ENCODE results near the gene TCTN2. TPM values are rescaled to one million over a fixed set of nuclear protein-coding genes. Genes with fewer than 3 reads are reported as not detected.

TCTN2 gene
- total RNA-seq (10 to 100 TPM in 3 of 9 donors, 1 to 10 TPM in 6; 5.8 to 17.9 (median 9.1) TPM), polyA plus RNA-seq (1 to 10 TPM; 4.8 to 6.4 (median 6.0) TPM)
- long read RNA-seq, donor 1, result 0 reads
- long read RNA-seq, donor 2, result 0 reads
- long read RNA-seq, donor 3, result 0 reads
- long read RNA-seq, donor 4, partial matches to known transcripts, result 0 of 6 reads
- long read RNA-seq, donor 4, other reads (novel, unspliced or antisense), result 5 of 6 reads
- long read RNA-seq, donor 5, partial matches to known transcripts, result 0 of 4 reads
- long read RNA-seq, donor 5, other reads (novel, unspliced or antisense), result 2 of 4 reads
- long read RNA-seq, donor 6, partial matches to known transcripts, result 0 of 2 reads
- long read RNA-seq, donor 6, other reads (novel, unspliced or antisense), result 1 of 2 reads
- long read RNA-seq, donor 7, partial matches to known transcripts, result 9 of 9 reads
- long read RNA-seq, donor 7, other reads (novel, unspliced or antisense), result 0 of 9 reads
- long read RNA-seq, donor 8, result 0 reads
- long read RNA-seq, donor 9, result 0 reads
- long read RNA-seq, donor 10, result 0 reads

DNA sequence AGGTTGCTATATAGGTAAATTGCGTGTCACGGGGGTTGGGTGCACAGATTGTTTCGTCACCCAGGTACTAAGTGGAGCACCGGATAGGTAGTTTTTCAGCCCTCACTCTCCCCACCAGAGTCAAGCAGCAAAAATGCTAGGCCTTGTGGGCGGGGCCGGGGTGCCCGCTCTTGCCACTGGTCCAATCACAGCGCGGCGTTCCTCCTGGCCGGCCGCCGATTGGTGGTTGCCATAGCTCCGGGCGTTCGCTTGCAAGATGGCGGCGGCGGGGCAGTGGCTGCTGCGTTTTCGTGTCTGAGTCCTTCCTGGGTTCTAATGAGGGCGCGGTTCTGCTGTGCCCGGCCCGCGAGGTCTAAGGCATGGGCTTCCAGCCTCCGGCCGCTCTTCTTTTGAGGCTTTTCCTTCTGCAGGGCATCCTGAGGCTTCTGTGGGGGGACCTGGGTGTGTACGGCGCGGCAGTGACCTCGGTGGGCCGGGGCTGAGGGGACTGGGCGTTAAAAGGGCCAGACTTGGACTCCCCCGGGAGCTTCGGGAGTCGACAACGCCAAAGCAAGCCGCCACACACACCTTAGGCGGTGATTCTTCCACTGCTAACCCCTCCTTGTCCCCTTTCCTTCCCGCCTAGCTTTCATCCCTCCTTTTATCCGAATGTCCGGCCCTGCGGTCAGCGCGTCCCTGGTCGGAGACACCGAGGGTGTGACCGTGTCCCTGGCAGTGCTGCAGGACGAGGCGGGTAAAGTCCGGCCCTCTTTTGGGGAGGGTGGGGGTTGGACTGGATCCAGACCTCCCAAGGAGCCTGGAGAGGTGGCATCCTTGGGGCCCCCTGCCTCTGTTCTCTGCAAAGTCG is at the start of gene TCTN2:
Gene TCTN2, plus strand, starts transcription at position 232 of the 847 bp plus-strand sequence. Its CDS starts 128 bp downstream, at position 360.
- Histone ChIP-seq H3K9me3 (replicated peaks in 1 of 3) (no peaks in the 10 kb centered on the region), H3K4me1 (replicated peaks in 1 of 2) (peaks cover 5 to 13% of the 10 kb centered on the region in 2 donors), H3K36me3 (replicated peaks in 1 of 2) (peaks cover 0 to 9% of the 10 kb centered on the region in 2 donors), H3K27me3 (no peaks in the 10 kb centered on the region), H3K4me3 (peak within 1 kb of the TSS; percentile 39 to 98 (median 90)), H3K27ac (peak within 1 kb of the TSS in 2 of 5 donors; percentile 15 to 21)
- DNase-seq, result peak; percentile 93 to 98 (median 94)
- 1 to 2% (median 1%) methylated on average over 37 to 53 of the region's 53 CpGs for WGBS, 4 donors
- intact Hi-C loops (cut with DNase I), result no loop called here
- TF ChIP-seq CTCF (IDR thresholded peaks at IDR 0.05) (no peak), POLR2A (IDR thresholded peaks at IDR 0.05) (no peak)

DNA sequence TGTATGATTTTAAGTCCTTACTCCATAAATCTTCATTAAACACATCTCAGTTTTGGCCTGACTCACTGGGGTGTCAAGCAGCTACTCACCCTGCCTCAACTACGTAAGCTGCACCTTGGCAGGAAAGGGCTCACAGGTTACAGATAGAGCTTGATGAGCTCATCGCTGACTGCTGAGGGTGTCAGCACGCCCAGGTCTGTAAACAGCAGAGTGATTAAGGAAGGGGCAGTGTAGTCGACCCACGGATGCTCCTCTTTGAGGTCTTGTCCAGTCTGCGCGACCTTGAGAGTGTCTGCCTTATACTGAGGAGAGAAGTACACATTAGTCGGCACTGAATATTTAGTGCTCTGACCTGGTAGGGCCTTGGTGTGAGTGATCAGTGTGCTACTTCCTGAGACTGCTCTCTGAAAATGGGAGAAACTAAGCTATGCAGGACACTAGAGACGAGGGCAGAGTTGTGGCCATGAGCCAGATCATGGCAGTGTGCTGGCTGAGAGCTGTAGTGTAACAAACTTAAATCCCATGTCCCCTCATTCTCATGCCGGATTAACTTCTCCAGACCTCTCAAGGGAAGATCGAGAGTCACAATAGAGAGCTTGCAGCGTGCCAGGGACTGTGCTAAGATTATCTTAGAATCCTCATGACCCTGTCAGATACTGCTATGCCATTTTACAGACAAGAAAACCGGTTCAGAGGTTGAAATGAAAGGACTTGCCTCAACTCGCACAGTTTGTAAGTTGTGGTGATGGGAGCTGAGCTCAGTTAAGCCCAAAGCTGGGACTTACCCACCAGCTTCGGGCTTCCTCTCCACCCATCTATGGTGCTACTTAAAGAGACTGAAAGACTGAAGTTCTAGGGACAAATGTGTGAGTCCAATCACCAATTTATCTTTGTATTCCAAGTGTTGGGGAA is 49.0 kb upstream of the TCTN2 start:
- TF ChIP-seq CTCF (IDR thresholded peaks at IDR 0.05), result no peak
- no peak for TF ChIP-seq POLR2A (IDR thresholded peaks at IDR 0.05)
- intact Hi-C loops (cut with DNase I), result no loop called here
- H3K4me1 ChIP-seq (replicated peaks in 1 of 2), result no peaks in the 10 kb centered on the region
- H3K36me3 ChIP-seq (replicated peaks in 1 of 2), result peaks cover 0 to 95% of the 10 kb centered on the region in 2 donors
- WGBS, 4 donors, result 73 to 78% (median 74%) methylated on average over 15 of the region's 15 CpGs
- no peak for DNase-seq
- no peak overlapping the region for H3K4me3 ChIP-seq
- no peaks in the 10 kb centered on the region for H3K27me3 ChIP-seq
- no peaks in the 10 kb centered on the region for H3K9me3 ChIP-seq (replicated peaks in 1 of 3)
- H3K27ac ChIP-seq, result no peak overlapping the region

- peak; percentile 94 to 99 (median 97) for DNase-seq
- intact Hi-C loops (cut with DNase I), result no loop called here
- H3K4me3 ChIP-seq, result peak within 1 kb of the TSS; percentile 28 to 88 (median 74)
- WGBS, 4 donors, result 0 to 1% (median 0%) methylated on average over 11 to 52 of the region's 52 CpGs
- no peaks in the 10 kb centered on the region for H3K9me3 ChIP-seq (replicated peaks in 1 of 3)
- H3K36me3 ChIP-seq (replicated peaks in 1 of 2), result peaks cover 0 to 33% of the 10 kb centered on the region in 2 donors
- peaks cover 8 to 16% of the 10 kb centered on the region in 2 donors for H3K4me1 ChIP-seq (replicated peaks in 1 of 2)
- TF ChIP-seq POLR2A (IDR thresholded peaks at IDR 0.05) (peak; percentile 63 to 85), CTCF (IDR thresholded peaks at IDR 0.05) (peak in 1 of 6 experiments; percentile 9)
- peak within 1 kb of the TSS in 4 of 5 donors; percentile 11 to 88 (median 64) for H3K27ac ChIP-seq
- no peaks in the 10 kb centered on the region for H3K27me3 ChIP-seq
These were observed 37.4 kb upstream of the TCTN2 start, which contains the start of the genes EIF2B1 and GTF2H3 for GRCh38 chr12:123633379-123634141. TSS of gene EIF2B1 (minus strand) at chr12:123633686. CDS start at chr12:123633557, 129 bp downstream. TSS of gene GTF2H3 (plus strand) at chr12:123633829. CDS start at chr12:123633860, 31 bp downstream.
